HepG2 (cell line): ENCODE data around the gene TOP2A. TPM values are rescaled to one million over a fixed set of nuclear protein-coding genes. Genes with fewer than 3 reads are reported as not detected.

Experiments
- ELF4 ChIP-seq: sonication (generic); formaldehyde crosslinking; IDR thresholded peaks from 2 replicates; pipeline ENCODE4 v1.5.0; 2020; ENCODE audit warnings: missing genetic modification reagents, mild to moderate bottlenecking, moderate library complexity, borderline replicate concordance
- FOXA1 ChIP-seq, 2 experiments: fragments of 450-650 bp in 1 of 2; sonication (generic) in 1 of 2; formaldehyde crosslinking in 1 of 2; IDR thresholded peaks; 2 replicates each; pipeline versions ENCODE4 v1.4.0 to v1.6.1; 2016 to 2020; ENCODE audit warnings: missing genetic modification reagents in 1 of 2
- GFI1 ChIP-seq: sonication (generic); formaldehyde crosslinking; IDR thresholded peaks from 2 replicates; pipeline ENCODE4 v1.5.0; 2020; ENCODE audit warnings: missing genetic modification reagents, mild to moderate bottlenecking, borderline replicate concordance
- HNRNPH1 ChIP-seq: fragments of 200-400 bp; formaldehyde crosslinking; optimal IDR thresholded peaks from 2 replicates; pipeline ENCODE3; 2017; ENCODE audit warnings: mild to moderate bottlenecking, low read depth, low read length
- HOXA3 ChIP-seq: sonication (generic); formaldehyde crosslinking; IDR thresholded peaks from 2 replicates; pipeline ENCODE4 v1.5.0; 2020; ENCODE audit warnings: missing genetic modification reagents
- KLF11 ChIP-seq: IDR thresholded peaks from 2 replicates; pipeline ENCODE4 v1.6.1; 2016; ENCODE audit warnings: missing compliant biosample characterization
- PHF8 ChIP-seq: sonication (generic); formaldehyde crosslinking; IDR thresholded peaks from 2 replicates; pipeline ENCODE4 v1.5.0; 2020; ENCODE audit warnings: missing genetic modification reagents
- PTBP1 ChIP-seq: fragments of 200-400 bp; formaldehyde crosslinking; IDR thresholded peaks from 2 replicates; pipeline ENCODE4 v1.6.1; 2018; ENCODE audit warnings: low read length, low read depth; ENCODE audit not compliant: poor library complexity, severe bottlenecking
- SETDB1 ChIP-seq: sonication (generic); formaldehyde crosslinking; IDR thresholded peaks from 2 replicates; pipeline ENCODE4 v1.5.1; 2020; ENCODE audit warnings: missing genetic modification reagents, mild to moderate bottlenecking, borderline replicate concordance
- SIX4 ChIP-seq: sonication (generic); formaldehyde crosslinking; IDR thresholded peaks from 2 replicates; pipeline ENCODE4 v1.4.0; 2020; ENCODE audit warnings: missing genetic modification reagents
- SNAPC5 ChIP-seq: sonication (generic); formaldehyde crosslinking; IDR thresholded peaks from 2 replicates; pipeline ENCODE4 v1.8.1; 2023; ENCODE audit warnings: mild to moderate bottlenecking, missing genetic modification reagents, borderline replicate concordance
- SOX13 ChIP-seq, 3 experiments: fragments of 450-650 bp in 1 of 3; sonication (generic) in 1 of 3; formaldehyde crosslinking in 1 of 3; IDR thresholded peaks in 2 of 3; conservative IDR thresholded peaks in 1 of 3; 2 replicates each; pipeline versions ENCODE4 v1.5.0 to v1.6.1; 2016 to 2020; ENCODE audit warnings: antibody characterized with exemption in 1 of 3, mild to moderate bottlenecking in 1 of 3, missing compliant biosample characterization in 1 of 3, missing genetic modification reagents in 1 of 3, moderate library complexity in 1 of 3
- TCF7 ChIP-seq: sonication (generic); IDR thresholded peaks from 2 replicates; pipeline ENCODE4 v1.6.1; 2016; ENCODE audit warnings: antibody characterized with exemption, low read depth
- TP53 ChIP-seq: sonication (generic); formaldehyde crosslinking; conservative IDR thresholded peaks from 2 replicates; pipeline ENCODE4 v1.4.0; 2020; ENCODE audit warnings: missing genetic modification reagents
- WIZ ChIP-seq: sonication (generic); formaldehyde crosslinking; IDR thresholded peaks from 2 replicates; pipeline ENCODE4 v1.5.1; 2020; ENCODE audit warnings: mild to moderate bottlenecking, missing genetic modification reagents
- XRCC5 ChIP-seq: fragments of 200-400 bp; formaldehyde crosslinking; optimal IDR thresholded peaks from 2 replicates; pipeline ENCODE3; 2017; ENCODE audit warnings: mild to moderate bottlenecking, low read length
- YEATS4 ChIP-seq: sonication (generic); formaldehyde crosslinking; IDR thresholded peaks from 2 replicates; pipeline ENCODE4 v1.4.0; 2020; ENCODE audit warnings: missing genetic modification reagents, borderline replicate concordance
- ZBTB38 ChIP-seq: sonication (generic); formaldehyde crosslinking; IDR thresholded peaks from 2 replicates; pipeline ENCODE4 v1.5.1; 2020; ENCODE audit warnings: mild to moderate bottlenecking, missing genetic modification reagents
- ZHX1 ChIP-seq: sonication (generic); formaldehyde crosslinking; IDR thresholded peaks from 2 replicates; pipeline ENCODE4 v1.8.1; 2022; ENCODE audit warnings: low read depth, mild to moderate bottlenecking, missing genetic modification reagents
- ZNF264 ChIP-seq: sonication (generic); formaldehyde crosslinking; IDR thresholded peaks from 2 replicates; pipeline ENCODE4 v1.4.0; 2020; ENCODE audit warnings: missing genetic modification reagents
- ZNF724P ChIP-seq: sonication (generic); formaldehyde crosslinking; IDR thresholded peaks from 2 replicates; pipeline ENCODE4 v1.8.0; 2022; ENCODE audit warnings: missing genetic modification reagents, borderline replicate concordance
- ZNF841 ChIP-seq: sonication (generic); formaldehyde crosslinking; IDR thresholded peaks from 2 replicates; pipeline ENCODE4 v1.8.1; 2023; ENCODE audit warnings: missing genetic modification reagents, borderline replicate concordance
- ZZZ3 ChIP-seq: sonication (generic); formaldehyde crosslinking; IDR thresholded peaks from 2 replicates; pipeline ENCODE4 v1.4.0; 2020; ENCODE audit warnings: missing genetic modification reagents, mild to moderate bottlenecking, borderline replicate concordance
- polyA plus RNA-seq, 8 experiments: library from polyadenylated mRNA; depleted of rRNA in 3 of 8; stranded (reverse) in 7 of 8; unstranded in 1 of 8; fragments of >200 nt; fragmentation: Illumina TruSeq in 4 of 8; extraction: Trizol in 4 of 8; gene quantifications; 2 replicates each; pipeline versions ENCODE4 v1.2.1 to v1.2.3, GENCODE V29; 2011 to 2016; ENCODE audit warnings: low read depth in 4 of 8, missing spikeins in 1 of 8, mixed read lengths in 1 of 8; ENCODE audit not compliant: insufficient read depth in 1 of 8
- total RNA-seq, 5 experiments: library from RNA; depleted of rRNA; stranded (reverse); fragments of >200 nt; fragmentation: Illumina TruSeq; extraction: Trizol; gene quantifications; 2 replicates each; pipeline ENCODE4 v1.2.3, GENCODE V29; 2016; ENCODE audit warnings: low read depth in 1 of 5
- TF ChIP-seq, protein P1 (sequence below): sonication (generic); formaldehyde crosslinking; IDR thresholded peaks from 2 replicates; pipeline ENCODE4 v1.4.0; 2020; ENCODE audit warnings: mild to moderate bottlenecking, missing genetic modification reagents
- TF ChIP-seq, protein P2 (sequence below): sonication (generic); formaldehyde crosslinking; IDR thresholded peaks from 2 replicates; pipeline ENCODE4 v1.8.0; 2022; ENCODE audit warnings: missing genetic modification reagents, mild to moderate bottlenecking, inconsistent platforms, borderline replicate concordance

The TOP2A gene
- total and polyA plus RNA-seq, 2 of the 13 experiments (the other 11 are each of a cell fraction or from before 2014, with no cell fraction given): 108 to 327 TPM

DNA sequence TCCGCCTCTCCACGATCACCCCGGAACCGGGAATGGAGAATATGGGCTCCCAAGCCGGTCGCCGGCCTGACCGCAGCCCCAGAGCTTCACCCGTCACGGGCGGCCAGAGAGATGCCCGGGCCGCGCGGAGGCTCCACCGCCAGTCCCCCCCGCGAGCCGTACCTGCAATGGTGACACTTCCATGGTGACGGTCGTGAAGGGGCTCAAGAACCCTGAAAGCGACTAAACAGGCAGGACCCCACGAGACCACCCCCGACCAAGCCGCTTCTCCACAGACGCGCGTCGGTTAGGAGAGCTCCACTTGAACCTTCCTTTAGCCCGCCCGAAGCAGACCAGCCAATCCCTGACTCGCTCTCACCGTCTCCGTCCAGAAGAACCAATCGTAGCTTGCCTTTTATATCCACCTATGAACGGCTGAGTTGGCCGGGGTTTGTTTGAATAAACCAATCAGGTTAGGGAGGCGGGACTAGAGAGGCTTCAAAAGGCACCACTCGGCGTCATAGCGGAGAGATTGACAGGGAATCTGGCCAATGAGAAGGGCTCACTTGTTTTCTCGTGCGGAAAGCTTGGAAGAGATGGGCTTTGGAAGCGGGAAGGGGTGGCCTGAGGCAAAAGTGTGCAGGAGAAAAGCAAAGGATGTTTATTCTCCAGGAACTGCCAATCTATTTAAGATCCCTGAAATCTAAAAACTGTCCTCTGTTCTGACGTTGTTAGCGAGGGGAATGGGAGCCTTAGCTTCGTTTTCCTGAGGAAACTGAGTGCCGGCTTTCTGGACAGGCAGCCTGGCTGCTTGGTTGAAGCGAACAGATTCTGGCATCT lies at the start of gene TOP2A (continued):
- TF ChIP-seq PTBP1 (no peak), ELF4 (CRISPR knock-in tag) (no peak; the same call in 1 of the 2 replicates), SIX4 (CRISPR knock-in tag) (no peak), YEATS4 (peak; percentile 88; the same call in 1 of the 2 replicates), SNAPC5 (CRISPR knock-in tag) (peak; percentile 98), PHF8 (peak; percentile 79), FOXA1 (IDR thresholded peaks at IDR 0.05) (no peak), FOXA1 (CRISPR knock-in tag; IDR thresholded peaks at IDR 0.05) (peak; percentile 4; the same call in 1 of the 2 replicates), WIZ (CRISPR knock-in tag) (no peak), HNRNPH1 (no peak), ZHX1 (CRISPR knock-in tag) (peak; percentile 75), TCF7 (no peak), ZNF841 (CRISPR knock-in tag) (no peak), GFI1 (CRISPR knock-in tag) (no peak), ZNF264 (CRISPR knock-in tag) (0 out of 2 replicates have a peak, but pooled peaks have one; percentile 61), ZBTB38 (CRISPR knock-in tag) (peak; percentile 64), TP53 (CRISPR knock-in tag) (0 out of 2 replicates have a peak, but pooled peaks have one; percentile 69), ZNF724P (CRISPR knock-in tag) (peak; percentile 97), KLF11 (CRISPR knock-in tag) (no peak), ZZZ3 (CRISPR knock-in tag) (peak; percentile 58; the same call in 1 of the 2 replicates), SETDB1 (CRISPR knock-in tag) (no peak), XRCC5 (no peak), HOXA3 (CRISPR knock-in tag) (no peak), SOX13 (IDR thresholded peaks at IDR 0.05) (peak; percentile 10; the same call in 1 of the 2 replicates), SOX13 (CRISPR knock-in tag; conservative IDR thresholded peaks at IDR 0.05 in 1 of 2, IDR thresholded peaks at IDR 0.05 in 1 of 2) (no peak)
- TF ChIP-seq, protein P1, sequence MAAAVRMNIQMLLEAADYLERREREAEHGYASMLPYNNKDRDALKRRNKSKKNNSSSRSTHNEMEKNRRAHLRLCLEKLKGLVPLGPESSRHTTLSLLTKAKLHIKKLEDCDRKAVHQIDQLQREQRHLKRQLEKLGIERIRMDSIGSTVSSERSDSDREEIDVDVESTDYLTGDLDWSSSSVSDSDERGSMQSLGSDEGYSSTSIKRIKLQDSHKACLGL (CRISPR knock-in tag): no peak
- TF ChIP-seq, protein P2, sequence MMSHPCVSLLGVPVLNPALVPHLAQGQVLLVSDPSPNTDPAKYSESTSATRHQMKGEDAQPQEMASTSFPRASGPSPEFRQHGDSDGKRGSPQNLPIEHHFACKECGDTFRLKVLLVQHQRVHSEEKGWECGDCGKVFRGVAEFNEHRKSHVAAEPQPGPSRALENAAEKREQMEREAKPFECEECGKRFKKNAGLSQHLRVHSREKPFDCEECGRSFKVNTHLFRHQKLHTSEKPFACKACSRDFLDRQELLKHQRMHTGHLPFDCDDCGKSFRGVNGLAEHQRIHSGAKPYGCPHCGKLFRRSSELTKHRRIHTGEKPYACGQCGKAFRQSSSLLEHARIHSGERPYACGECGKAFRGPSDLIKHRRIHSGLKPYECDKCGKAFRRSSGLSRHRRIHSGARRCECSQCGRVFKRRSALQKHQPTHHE: no peak; the same call in 1 of the 2 replicates
